WI38 (cell line): Measurements from ENCODE around the gene PMEPA1.

Source experiments
- H3K4me3 ChIP-seq: 2 replicates; pipeline ENCODE4 v1.5.1; 2011; ENCODE audit warnings: low read depth, mild to moderate bottlenecking, control low read depth, low read length
- CTCF ChIP-seq: IDR thresholded peaks from 2 replicates; pipeline ENCODE4 v1.5.1; 2012; ENCODE audit warnings: low read depth, mild to moderate bottlenecking, control low read depth, low read length

The PMEPA1 gene

GRCh38 chr20:57670288-57671071 is 39.3 kb downstream of the PMEPA1 start:
- H3K4me3 ChIP-seq = no peak overlapping the region
- no peak for TF ChIP-seq CTCF

DNA sequence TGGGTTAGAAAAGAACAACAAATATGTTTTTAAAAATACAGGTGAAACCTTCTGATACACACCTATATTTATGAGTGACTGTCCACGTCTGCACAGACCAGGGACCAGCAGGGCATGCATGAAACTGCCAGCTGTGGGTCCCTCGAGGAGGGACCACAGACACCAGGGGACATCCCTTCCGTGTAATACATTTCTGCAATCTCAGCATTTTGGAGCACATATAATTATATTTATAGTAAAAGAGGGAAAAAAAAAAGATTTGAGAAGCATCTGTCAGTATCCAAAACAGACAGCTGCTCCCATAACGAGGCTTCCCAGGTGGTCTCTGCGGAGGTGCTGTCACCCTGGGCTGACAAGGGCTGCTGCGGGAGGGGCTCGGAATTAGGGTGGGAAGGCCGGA is 40.2 kb downstream of the PMEPA1 start:
- no peak for TF ChIP-seq CTCF
- no peak overlapping the region for H3K4me3 ChIP-seq

- no peak overlapping the region for H3K4me3 ChIP-seq
- TF ChIP-seq CTCF = no peak
Measured at GRCh38 chr20:57667924-57668782, 41.7 kb downstream of the PMEPA1 start.

GRCh38 chr20:57667388-57667787 is 42.4 kb downstream of the PMEPA1 start:
- no peak for TF ChIP-seq CTCF
- H3K4me3 ChIP-seq = no peak overlapping the region

DNA sequence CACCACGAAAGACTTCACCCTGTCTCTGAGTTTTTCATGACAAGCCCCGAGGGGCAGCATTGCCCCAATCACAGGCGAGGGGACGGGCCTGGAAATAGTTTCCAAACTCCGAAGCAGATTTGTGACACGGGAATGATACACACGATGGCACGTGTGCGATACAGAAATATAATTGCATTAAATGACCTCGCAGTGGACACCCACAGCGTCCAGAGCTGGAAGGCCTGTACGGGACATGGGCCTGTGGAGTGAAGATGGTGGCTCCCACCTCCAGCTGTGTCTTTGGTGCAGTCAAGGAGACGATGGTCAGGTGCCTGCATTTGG is 43.0 kb downstream of the PMEPA1 start:
- H3K4me3 ChIP-seq = no peak overlapping the region
- TF ChIP-seq CTCF = no peak

- TF ChIP-seq CTCF = no peak
- no peak overlapping the region for H3K4me3 ChIP-seq
Measured at GRCh38 chr20:57666106-57666833, 43.5 kb downstream of the PMEPA1 start.
